IPS DF 6.9 (cell line): ENCODE data around the gene PRSS21.
A peak's percentile ranks its signal among the peaks of the same experiment; 100 is the strongest.

Experiments used
- DNase-seq: peaks from one replicate; pipeline ENCODE4 v3.0.0-alpha.2; 2013; ENCODE audit warnings: low read depth, low spot score
- H3K27ac ChIP-seq: one replicate; pipeline ENCODE4 v1.5.1; 2013; ENCODE audit warnings: low read length, control low read depth
- H3K27me3 ChIP-seq: 2 replicates; pipeline ENCODE4 v1.6.1; 2013; ENCODE audit warnings: mild to moderate bottlenecking, low read length; ENCODE audit not compliant: control insufficient read depth, insufficient read depth
- H3K36me3 ChIP-seq: 2 replicates; pipeline ENCODE4 v1.6.1; 2013; ENCODE audit warnings: low read length; ENCODE audit not compliant: control insufficient read depth, insufficient read depth
- H3K4me1 ChIP-seq: 2 replicates; pipeline ENCODE4 v1.6.1; 2013; ENCODE audit warnings: low read length; ENCODE audit not compliant: control insufficient read depth, insufficient read depth
- H3K4me3 ChIP-seq: 2 replicates; pipeline ENCODE4 v1.5.1; 2013; ENCODE audit warnings: mild to moderate bottlenecking, low read length
- H3K9me3 ChIP-seq: 2 replicates; pipeline ENCODE4 v1.6.1; 2013; ENCODE audit warnings: low read length, inconsistent platforms; ENCODE audit not compliant: control insufficient read depth, insufficient read depth
- WGBS: extraction: QIAGEN DNeasy Blood & Tissue Kit; methylation state at CpG from one replicate; pipeline ENCODE4 v1.1.7; 2013; ENCODE audit warnings: mixed read lengths, missing lambda C conversion rate; ENCODE audit not compliant: insufficient read length, insufficient coverage; 5-methylcytosine and 5-hydroxymethylcytosine counted together

PRSS21 gene

GRCh38 chr16:2836646-2837508 is 19.8 kb downstream of the PRSS21 start:
- 100% methylated on average over 4 of the region's 13 CpGs for WGBS
- Histone ChIP-seq H3K4me3 (no peak overlapping the region), H3K36me3 (no peaks in the 10 kb centered on the region), H3K4me1 (peaks cover 7% of the 10 kb centered on the region), H3K27ac (no peak overlapping the region), H3K27me3 (no peaks in the 10 kb centered on the region), H3K9me3 (no peaks in the 10 kb centered on the region)
- DNase-seq: no peak

- Histone ChIP-seq H3K27me3 (no peaks in the 10 kb centered on the region), H3K27ac (no peak overlapping the region)
Observed at GRCh38 chr16:2838928-2839327, 21.9 kb downstream of the PRSS21 start.

GRCh38 chr16:2839650-2840450 is 22.8 kb downstream of the PRSS21 start:
- Histone ChIP-seq H3K9me3 (no peaks in the 10 kb centered on the region), H3K4me3 (no peak overlapping the region), H3K27ac (no peak overlapping the region), H3K36me3 (no peaks in the 10 kb centered on the region), H3K27me3 (no peaks in the 10 kb centered on the region), H3K4me1 (peaks cover 7% of the 10 kb centered on the region)
- DNase-seq: no peak
- no CpG with 5 or more reads among the region's 15 CpGs for WGBS

More at GRCh38 chr16:2838928-2839327, 21.9 kb downstream of the PRSS21 start:
- H3K4me3 ChIP-seq: no peak overlapping the region
- WGBS: no CpG with 5 or more reads among the region's 12 CpGs
- peaks cover 7% of the 10 kb centered on the region for H3K4me1 ChIP-seq
- H3K36me3 ChIP-seq: no peaks in the 10 kb centered on the region
- H3K9me3 ChIP-seq: no peaks in the 10 kb centered on the region
- peak; percentile 77 for DNase-seq

GRCh38 chr16:2840914-2841313 is 23.9 kb downstream of the PRSS21 start:
- Histone ChIP-seq H3K4me3 (no peak overlapping the region), H3K27me3 (no peaks in the 10 kb centered on the region), H3K4me1 (peaks cover 4% of the 10 kb centered on the region), H3K36me3 (no peaks in the 10 kb centered on the region), H3K27ac (no peak overlapping the region), H3K9me3 (no peaks in the 10 kb centered on the region)
- no peak for DNase-seq
- no CpG with 5 or more reads among the region's 12 CpGs for WGBS

- DNase-seq: no peak
- WGBS: no CpG with 5 or more reads among the region's 18 CpGs
- Histone ChIP-seq H3K27me3 (no peaks in the 10 kb centered on the region), H3K9me3 (no peaks in the 10 kb centered on the region), H3K4me3 (no peak overlapping the region), H3K4me1 (no peaks in the 10 kb centered on the region), H3K36me3 (no peaks in the 10 kb centered on the region), H3K27ac (no peak overlapping the region)
Observed at GRCh38 chr16:2841606-2842339, 24.7 kb downstream of the PRSS21 start.

- Histone ChIP-seq H3K4me3 (no peak overlapping the region), H3K9me3 (no peaks in the 10 kb centered on the region), H3K27ac (no peak overlapping the region), H3K36me3 (no peaks in the 10 kb centered on the region), H3K4me1 (no peaks in the 10 kb centered on the region), H3K27me3 (no peaks in the 10 kb centered on the region)
- DNase-seq: no peak
- WGBS: no CpG with 5 or more reads among the region's 40 CpGs
Observed at GRCh38 chr16:2842340-2843000, 25.4 kb downstream of the PRSS21 start.

GRCh38 chr16:2843526-2843925 is 26.5 kb downstream of the PRSS21 start:
- no peak overlapping the region for H3K27ac ChIP-seq
- H3K36me3 ChIP-seq: no peaks in the 10 kb centered on the region
- no peaks in the 10 kb centered on the region for H3K4me1 ChIP-seq
- no peaks in the 10 kb centered on the region for H3K27me3 ChIP-seq
- DNase-seq: no peak
- H3K9me3 ChIP-seq: no peaks in the 10 kb centered on the region
- no peak overlapping the region for H3K4me3 ChIP-seq
- no CpG with 5 or more reads among the region's 8 CpGs for WGBS

- WGBS: no CpG with 5 or more reads among the region's 5 CpGs
- H3K27ac ChIP-seq: no peak overlapping the region
Observed at GRCh38 chr16:2845116-2845515, 28.1 kb downstream of the PRSS21 start.

GRCh38 chr16:2846511-2847310 is 29.7 kb downstream of the PRSS21 start:
- H3K4me1 ChIP-seq: no peaks in the 10 kb centered on the region
- WGBS: no CpG with 5 or more reads among the region's 3 CpGs
- DNase-seq: no peak
- no peak overlapping the region for H3K27ac ChIP-seq
- H3K9me3 ChIP-seq: no peaks in the 10 kb centered on the region
- H3K27me3 ChIP-seq: no peaks in the 10 kb centered on the region
- H3K36me3 ChIP-seq: no peaks in the 10 kb centered on the region
- H3K4me3 ChIP-seq: no peak overlapping the region

More at GRCh38 chr16:2845116-2845515, 28.1 kb downstream of the PRSS21 start:
- DNase-seq: no peak
- Histone ChIP-seq H3K27me3 (no peaks in the 10 kb centered on the region), H3K36me3 (no peaks in the 10 kb centered on the region), H3K9me3 (no peaks in the 10 kb centered on the region), H3K4me3 (no peak overlapping the region), H3K4me1 (no peaks in the 10 kb centered on the region)
